K562 (cell line): ENCODE data around the gene SCN4A. TPM values are rescaled to one million over a fixed set of nuclear protein-coding genes. Genes with fewer than 3 reads are reported as not detected.

Source experiments
- CAMTA2 ChIP-seq: fragments of 250-450 bp; sonication (Bioruptor Pico); conservative IDR thresholded peaks from 2 replicates; pipeline ENCODE4 v1.5.1; 2022
- E2F5 ChIP-seq: sonication (generic); formaldehyde crosslinking; IDR thresholded peaks from 2 replicates; pipeline ENCODE4 v1.8.0; 2022; ENCODE audit warnings: mild to moderate bottlenecking, missing genetic modification reagents
- GABPA ChIP-seq: fragments of 200-800 bp; sonication (Bioruptor generic); conservative IDR thresholded peaks from 2 replicates; pipeline ENCODE4 v1.6.1; 2016; ENCODE audit warnings: low read depth, missing genetic modification characterization, missing compliant biosample characterization
- HEY1 ChIP-seq: fragments of 250-450 bp; sonication (Bioruptor Pico); IDR thresholded peaks from 2 replicates; pipeline ENCODE4 v1.5.0; 2020; ENCODE audit warnings: mild to moderate bottlenecking, moderate library complexity, borderline replicate concordance
- IRF9 ChIP-seq: fragments of 450-650 bp; IDR thresholded peaks from 2 replicates; pipeline ENCODE4 v1.6.1; 2016; ENCODE audit warnings: missing biosample characterization, missing genetic modification characterization
- PRDM10 ChIP-seq: fragments of 450-650 bp; IDR thresholded peaks from 2 replicates; pipeline ENCODE4 v1.6.1; 2018; ENCODE audit not compliant: partially characterized antibody
- RERE ChIP-seq: sonication (generic); formaldehyde crosslinking; IDR thresholded peaks from 2 replicates; pipeline ENCODE4 v1.8.0; 2023; ENCODE audit warnings: missing genetic modification reagents, mild to moderate bottlenecking, borderline replicate concordance
- ZNF280A ChIP-seq: fragments of 450-650 bp; IDR thresholded peaks from 2 replicates; pipeline ENCODE4 v1.6.1; 2018; ENCODE audit warnings: mild to moderate bottlenecking, low read depth; ENCODE audit not compliant: partially characterized antibody
- ZNF449 ChIP-seq: fragments of 250-450 bp; sonication (Bioruptor Pico); IDR thresholded peaks from 2 replicates; pipeline ENCODE4 v1.8.0; 2022; ENCODE audit warnings: moderate library complexity, mild to moderate bottlenecking, inconsistent platforms
- ZNF511 ChIP-seq: sonication (generic); formaldehyde crosslinking; IDR thresholded peaks from 2 replicates; pipeline ENCODE4 v1.8.0; 2022; ENCODE audit warnings: mild to moderate bottlenecking, missing genetic modification reagents
- polyA plus RNA-seq, 8 experiments: library from polyadenylated mRNA; depleted of rRNA in 4 of 8; stranded (reverse) in 5 of 8; unstranded in 3 of 8; fragments of >200 nt; fragmentation: Nextera tagmentation in 2 of 8; fragmentation: Illumina TruSeq in 1 of 8; extraction: Ambion mirVana in 2 of 8; extraction: Trizol in 1 of 8; gene quantifications; 2 replicates each; pipeline versions ENCODE4 v1.2.1 to v1.2.3, GENCODE V29; 2011 to 2014; ENCODE audit warnings: inconsistent platforms in 1 of 8, missing spikeins in 1 of 8
- total RNA-seq, 7 experiments: library from RNA; depleted of rRNA in 6 of 7; stranded (reverse); fragments of >200 nt in 6 of 7; fragmentation: Illumina TruSeq in 2 of 7; extraction: Trizol in 2 of 7; gene quantifications; 2 replicates each; pipeline versions ENCODE4 v1.2.1 to v1.2.3, GENCODE V29; 2011 to 2021; ENCODE audit warnings: low replicate concordance in 1 of 7

SCN4A gene
- total and polyA plus RNA-seq, 9 of the 15 experiments (the other 6 are each of a cell fraction or from before 2014, with no cell fraction given), result 0.29 to 2.6 (median 1.4) TPM

GRCh38 chr17:64006361-64007088 lies 33.8 kb upstream of the SCN4A start (continued):
- no peak for TF ChIP-seq E2F5
- TF ChIP-seq PRDM10, result peak; percentile 24
- no peak for TF ChIP-seq ZNF280A
- no peak for TF ChIP-seq ZNF449 (CRISPR knock-in tag)
- no peak for TF ChIP-seq IRF9 (tag)
- no peak for TF ChIP-seq CAMTA2
- TF ChIP-seq HEY1 (CRISPR knock-in tag), result no peak
- TF ChIP-seq RERE, result no peak
- TF ChIP-seq ZNF511 (CRISPR knock-in tag), result no peak
- TF ChIP-seq GABPA (tag), result no peak
